Stimulated activated CD8-positive, alpha-beta memory T cell treated with anti-CD3 and anti-CD28 coated beads, Interleukin-7, amount 100 ng/mL, for 4 hours (primary cell): ENCODE data around the gene GNPDA1.

Experiments
- DNase-seq, 2 donors: peaks; one replicate each; pipeline ENCODE4 v3.0.0-alpha.2; 2020; ENCODE audit warnings: low read depth in 2 of 2

The GNPDA1 gene

GRCh38 chr5:141994511-141995136 is 18.2 kb downstream of the GNPDA1 start:
- DNase-seq = no peak

GRCh38 chr5:141992349-141992963 is 20.4 kb downstream of the GNPDA1 start:
- DNase-seq = peak; percentile 55 to 76

DNA sequence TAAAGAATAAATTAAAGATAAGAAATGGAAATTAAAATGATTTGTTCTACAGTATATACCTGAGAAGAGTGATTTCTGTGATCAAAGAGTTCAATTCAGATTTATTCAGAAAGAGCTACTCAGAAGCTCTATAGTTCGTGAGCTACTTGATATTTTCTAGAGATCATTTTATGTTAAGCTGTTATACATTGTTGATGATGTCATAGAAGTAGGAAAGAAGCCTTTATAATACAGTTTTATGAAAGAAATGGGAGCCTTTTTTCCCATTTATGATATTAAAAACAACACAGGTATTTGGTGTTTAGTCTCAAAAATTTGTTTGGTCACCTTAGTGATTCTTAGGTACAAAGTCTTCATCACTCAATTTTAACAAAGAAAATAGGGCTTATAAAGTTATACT is 23.1 kb downstream of the GNPDA1 start:
- no peak for DNase-seq

DNA sequence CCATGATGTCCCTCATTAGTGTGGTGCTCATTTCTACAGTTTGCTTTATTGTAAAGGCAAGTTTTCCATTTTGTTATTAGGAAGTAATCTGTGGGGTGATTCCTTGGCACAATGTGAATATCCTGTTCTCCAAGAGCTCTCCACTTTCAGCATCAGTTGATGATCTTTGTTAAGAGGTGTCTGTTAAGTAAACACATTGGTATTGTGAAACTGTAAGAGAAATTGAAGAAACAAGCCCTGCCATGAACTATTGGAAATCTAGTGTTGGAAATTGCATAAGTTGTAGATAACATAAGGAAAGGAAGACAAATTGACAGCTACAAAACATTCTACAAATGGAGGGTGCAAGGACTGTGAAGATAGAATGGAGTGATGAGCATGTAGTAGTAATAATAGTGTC is 26.8 kb downstream of the GNPDA1 start:
- DNase-seq = no peak

DNA sequence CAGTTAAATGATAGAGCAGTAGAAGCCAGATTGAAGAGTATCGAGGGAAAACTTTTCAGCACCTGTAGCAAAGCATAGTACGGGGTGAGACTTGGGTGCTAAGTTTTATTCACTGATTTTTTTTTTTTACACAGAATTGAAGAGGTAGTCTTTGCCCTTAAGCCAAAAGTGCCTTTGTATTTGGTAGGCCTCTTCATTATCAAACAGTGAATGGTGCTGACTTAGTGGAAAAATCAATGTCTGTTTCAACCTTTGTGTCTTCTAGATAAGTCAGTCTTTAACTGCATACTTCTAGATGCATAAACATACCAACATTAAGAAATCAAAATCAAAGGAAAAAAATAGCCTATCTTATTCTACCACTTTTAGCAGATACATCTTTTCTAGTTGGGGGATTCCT is 30.2 kb downstream of the GNPDA1 start:
- DNase-seq = no peak

DNA sequence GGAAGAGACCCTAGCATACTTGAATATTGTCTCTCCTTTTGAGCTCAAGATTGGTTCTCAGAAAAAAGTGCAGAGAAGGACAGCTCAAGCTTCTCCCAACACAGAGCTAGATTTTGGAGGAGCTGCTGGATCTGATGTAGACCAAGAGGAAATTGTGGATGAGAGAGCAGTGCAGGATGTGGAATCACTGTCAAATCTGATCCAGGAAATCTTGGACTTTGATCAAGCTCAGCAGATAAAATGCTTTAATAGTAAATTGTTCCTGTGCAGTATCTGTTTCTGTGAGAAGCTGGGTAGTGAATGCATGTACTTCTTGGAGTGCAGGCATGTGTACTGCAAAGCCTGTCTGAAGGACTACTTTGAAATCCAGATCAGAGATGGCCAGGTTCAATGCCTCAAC is 34.4 kb downstream of the GNPDA1 start:
- DNase-seq = no peak

DNA sequence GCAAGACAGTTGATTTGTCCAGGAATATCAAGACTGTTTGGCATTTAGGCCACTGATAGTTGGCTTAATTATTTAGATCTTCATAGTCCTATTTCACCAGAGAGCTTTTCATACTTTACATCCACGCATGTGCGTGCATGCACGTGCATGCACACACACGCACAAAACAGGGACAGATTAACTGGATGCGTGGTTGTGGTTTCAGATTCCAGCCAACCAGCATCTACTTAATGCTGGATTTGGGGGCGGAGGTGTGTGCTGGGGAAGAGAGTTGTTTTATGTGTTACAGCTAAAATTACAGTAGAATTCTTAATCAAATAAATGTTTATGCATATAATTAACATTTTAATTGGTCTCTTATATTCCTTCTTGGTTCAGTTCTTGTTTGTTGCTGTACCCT is 36.7 kb downstream of the GNPDA1 start:
- DNase-seq = no peak

- no peak for DNase-seq
Observed at GRCh38 chr5:141973871-141974595, 38.8 kb downstream of the GNPDA1 start.

GRCh38 chr5:141969783-141970771 is 42.8 kb downstream of the GNPDA1 start:
- no peak for DNase-seq

DNA sequence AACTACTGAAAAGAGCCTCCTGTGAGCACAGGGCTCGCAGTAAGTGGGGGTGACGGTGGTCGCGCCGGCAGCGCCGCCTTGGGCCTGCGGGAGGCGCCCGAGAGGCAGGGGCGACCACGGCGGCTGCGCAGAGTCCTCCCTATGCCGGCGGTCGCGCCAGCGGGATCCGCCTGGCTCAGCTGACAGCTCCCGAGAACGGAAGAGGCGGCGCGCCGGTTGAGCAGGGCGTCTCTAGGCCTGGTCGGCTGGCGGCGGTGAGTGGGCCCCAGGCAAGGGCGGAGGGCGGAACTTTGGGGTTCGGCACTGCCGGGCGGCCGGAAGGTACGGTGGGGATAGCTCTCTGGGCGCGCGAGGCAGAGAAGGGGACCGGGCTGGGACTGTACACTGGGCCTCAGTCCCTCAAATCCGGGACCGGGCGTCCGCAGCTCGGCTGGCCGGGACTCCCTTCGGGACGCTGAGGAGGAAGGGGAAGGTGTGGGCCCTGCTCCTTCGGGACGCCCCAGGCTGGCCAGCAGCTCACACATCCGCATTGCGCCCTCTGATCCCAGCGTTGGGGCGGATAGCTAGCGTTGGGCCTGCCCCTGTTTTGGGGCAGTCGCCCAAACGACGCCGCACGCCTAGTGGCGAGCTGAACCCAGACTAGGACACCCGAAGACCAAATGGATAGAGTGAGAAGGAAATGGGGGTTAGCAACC is 43.8 kb downstream of the GNPDA1 start, which contains the start of gene RNF14:
TSS of gene RNF14 (plus strand) at position 192 of the 695 bp plus-strand sequence. CDS start 4,484 bp downstream, outside the sequence.
- peak; percentile 80 to 94 for DNase-seq

DNA sequence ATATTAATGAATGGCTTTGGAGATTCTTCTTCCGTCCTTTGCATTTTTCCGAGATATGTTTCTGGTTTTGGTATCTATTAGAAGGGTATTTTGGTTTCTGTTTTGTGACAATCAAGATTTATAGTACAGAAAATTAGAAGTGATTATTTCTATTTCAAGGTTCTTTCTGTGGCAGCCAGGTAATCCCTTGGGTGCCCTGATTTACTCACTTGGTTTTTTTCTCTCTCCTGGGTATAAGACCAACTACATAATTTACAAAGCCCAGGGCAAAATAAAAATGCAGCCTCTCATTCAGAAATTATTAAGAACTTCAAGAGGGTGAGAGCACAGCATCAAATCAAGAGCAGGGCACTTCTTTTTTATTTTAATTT is 45.9 kb downstream of the GNPDA1 start:
- no peak for DNase-seq

DNA sequence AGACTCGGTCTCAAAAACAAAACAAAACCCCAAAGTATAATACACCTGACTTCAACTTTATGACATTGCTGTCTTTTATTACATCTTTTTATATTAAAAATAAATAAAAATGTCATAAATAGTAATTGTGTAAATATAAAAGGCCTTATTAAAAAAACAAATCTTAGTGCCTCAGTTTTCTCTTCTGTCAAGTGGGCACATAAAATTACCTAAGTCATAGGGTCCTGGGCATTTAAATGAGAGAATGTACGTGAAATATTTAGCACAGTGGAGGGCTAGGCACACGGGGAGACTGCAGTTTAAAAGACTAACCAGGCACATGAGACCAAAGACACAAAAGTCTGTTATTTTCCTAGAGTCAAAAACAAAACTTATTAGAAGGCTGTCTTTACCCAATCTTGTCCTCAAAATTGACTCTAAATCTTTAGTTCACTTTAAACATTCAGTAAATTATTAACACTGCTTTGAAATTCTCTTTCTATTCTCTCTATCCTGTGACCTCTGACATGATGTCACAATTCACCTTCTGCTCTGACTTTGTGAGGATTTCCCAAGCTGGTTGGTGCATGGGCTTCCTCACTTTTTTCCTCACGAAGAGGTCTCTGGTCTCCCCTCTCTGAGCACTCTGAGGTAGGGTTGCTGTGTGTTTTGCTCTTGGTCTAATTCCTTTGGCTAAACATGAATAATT is 46.4 kb downstream of the GNPDA1 start:
- DNase-seq = no peak

- DNase-seq = no peak
Observed at GRCh38 chr5:141965071-141965470, 47.8 kb downstream of the GNPDA1 start.

DNA sequence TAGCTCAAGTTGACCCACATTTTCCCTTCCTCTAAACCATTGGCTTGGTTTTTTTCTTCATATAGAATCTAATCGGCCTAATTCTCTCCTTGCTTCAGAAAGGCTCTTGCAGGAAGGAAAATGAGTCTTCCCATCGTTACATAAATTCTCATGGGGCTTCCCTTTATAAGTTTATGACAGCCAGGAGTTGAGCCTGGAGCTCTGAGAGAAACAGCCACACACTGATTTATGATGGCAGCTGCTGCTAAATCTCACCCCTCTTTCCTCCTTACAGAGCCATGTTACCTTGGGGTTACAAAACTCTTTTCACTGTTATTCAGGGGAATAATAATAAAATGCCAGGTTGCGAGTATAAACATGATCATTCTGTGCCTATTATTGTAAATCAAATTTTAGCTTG is 49.1 kb downstream of the GNPDA1 start:
- DNase-seq = no peak

- no peak for DNase-seq
Observed at GRCh38 chr5:141961466-141961865, 51.4 kb downstream of the GNPDA1 start.

DNA sequence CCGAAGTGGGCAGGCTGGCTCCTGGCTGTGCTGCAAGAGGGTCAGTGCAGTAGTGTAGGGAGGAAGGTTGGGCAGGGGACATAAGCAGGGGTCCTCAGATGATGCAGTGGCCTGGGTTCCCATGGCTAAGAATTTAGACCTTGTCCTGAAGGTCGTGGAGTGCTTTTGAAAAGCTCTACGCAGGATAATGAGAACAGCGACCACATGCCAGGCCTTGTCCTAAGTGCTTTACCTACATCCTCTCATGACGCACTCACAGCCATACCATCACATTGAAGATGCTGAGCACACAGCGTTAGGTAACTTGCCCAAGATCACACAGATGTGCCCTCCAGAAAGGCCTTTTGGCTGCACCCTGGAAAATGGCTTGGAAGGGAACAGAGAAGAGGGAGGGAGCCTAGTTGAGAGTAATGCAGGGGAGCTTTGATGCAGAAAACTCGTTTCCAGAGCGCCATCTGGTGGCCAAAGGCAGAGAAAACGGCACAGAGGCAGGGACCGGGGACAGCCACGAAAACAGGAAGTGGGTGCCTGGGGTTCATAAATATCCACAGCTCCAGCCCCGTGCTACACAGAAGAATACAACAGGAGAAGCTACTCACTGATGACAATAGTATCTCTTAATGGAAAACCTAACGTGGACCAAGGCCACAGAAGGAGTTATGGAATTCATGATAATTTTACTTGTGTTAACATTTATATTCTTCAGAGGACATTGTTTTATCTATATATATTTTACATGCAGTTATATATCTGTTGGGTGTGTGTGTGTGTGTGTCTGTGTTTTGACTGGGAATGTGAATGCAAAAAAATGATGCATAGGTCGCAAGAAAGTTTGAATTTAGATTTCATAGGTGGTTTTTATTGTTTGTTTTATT is 52.1 kb downstream of the GNPDA1 start:
- peak; percentile 73 to 85 for DNase-seq

- no peak for DNase-seq
Observed at GRCh38 chr5:141960018-141960417, 52.8 kb downstream of the GNPDA1 start.

DNA sequence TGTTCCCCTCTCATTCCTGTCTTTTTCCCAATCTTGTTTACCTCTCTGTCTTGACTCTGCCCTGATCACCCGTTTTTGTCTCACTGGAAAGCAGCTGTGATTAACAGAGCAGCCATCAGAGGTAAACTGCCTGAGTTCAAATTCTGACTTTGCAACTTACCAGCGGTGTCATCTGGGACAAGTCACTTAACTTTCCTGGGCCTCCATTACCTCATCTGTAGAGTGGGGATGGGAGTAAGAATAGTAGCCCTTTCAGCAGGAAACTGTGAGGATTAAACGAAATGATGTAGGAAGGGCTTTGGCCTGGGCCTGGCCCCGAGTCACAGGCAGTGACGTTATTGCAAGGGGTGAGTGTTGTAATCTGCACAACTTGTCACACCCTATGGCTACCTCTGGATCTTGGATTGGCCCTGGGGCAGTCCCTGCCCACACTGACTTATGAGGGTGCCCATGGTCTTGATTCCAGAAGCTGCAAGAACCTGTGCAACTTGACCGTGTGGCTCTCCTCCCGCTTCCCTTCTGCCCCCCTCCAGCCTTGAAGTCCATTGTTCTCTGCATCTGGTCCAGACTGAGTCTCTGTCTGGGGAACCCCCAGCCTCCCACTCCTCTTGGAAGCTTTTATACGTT is 54.2 kb downstream of the GNPDA1 start:
- no peak for DNase-seq

GRCh38 chr5:141958113-141958512 is 54.7 kb downstream of the GNPDA1 start, which contains the start of gene PCDH12:
PCDH12 (minus strand) TSS chr5:141958202; CDS start chr5:141957851, 351 bp downstream.
- DNase-seq = no peak
